Measurements from ENCODE around the gene GIN1. TPM values are rescaled to one million over a fixed set of nuclear protein-coding genes. Genes with fewer than 3 reads are reported as not detected.

Gene GIN1
- total RNA-seq, 2 experiments from 2014 or later: 3.9 to 5.8 TPM

GRCh38 chr5:103090791-103091190 is 29.1 kb downstream of the GIN1 start:
- DNase-seq (ENCODE audit: low spot score): no peak
- no peak overlapping the region for H3K27ac ChIP-seq (ENCODE audit: low read depth, low read length, poor library complexity, severe bottlenecking)
- no peak for TF ChIP-seq EZH2phosphoT487 (IDR thresholded peaks at IDR 0.05; ENCODE audit: borderline replicate concordance, low read depth, low read length)
- no peak for TF ChIP-seq CTCF (conservative IDR thresholded peaks at IDR 0.05; ENCODE audit: low read length)
- no peaks in the 10 kb centered on the region for H3K36me3 ChIP-seq (ENCODE audit: insufficient read depth, low read length)
- H3K9me3 ChIP-seq (ENCODE audit: low read length): no peaks in the 10 kb centered on the region
- H3K4me2 ChIP-seq (ENCODE audit: low read length): no peak overlapping the region
- intact Hi-C loops (cut with micrococcal nuclease; ENCODE audit: unreplicated experiment): no loop called here
- H3K4me1 ChIP-seq (ENCODE audit: insufficient read depth, low read length, poor library complexity, severe bottlenecking): no peaks in the 10 kb centered on the region
- POLR2A ChIA-PET: interaction anchor here (0.6 to 1.0 kb wide), 3 partner anchors 15 to 129 kb away, joined by 3 read pairs; no protein-coding TSS in a partner anchor
- H3K9me2 ChIP-seq (ENCODE audit: insufficient read depth, low read length): no peaks in the 10 kb centered on the region
- no peak overlapping the region for H2AFZ ChIP-seq (ENCODE audit: low read length)
- no TSS peak for BruUV-seq (replicated peaks)
- H3K4me3 ChIP-seq (ENCODE audit: low read depth, low read length, poor library complexity, severe bottlenecking): no peak overlapping the region
- H3K79me2 ChIP-seq (ENCODE audit: insufficient read depth, low read depth, low read length): no peaks in the 10 kb centered on the region
- H4K20me1 ChIP-seq (ENCODE audit: insufficient read depth, low read length): no peaks in the 10 kb centered on the region
- CTCF ChIA-PET (ENCODE audit: unreplicated experiment): no interaction called here

DNA sequence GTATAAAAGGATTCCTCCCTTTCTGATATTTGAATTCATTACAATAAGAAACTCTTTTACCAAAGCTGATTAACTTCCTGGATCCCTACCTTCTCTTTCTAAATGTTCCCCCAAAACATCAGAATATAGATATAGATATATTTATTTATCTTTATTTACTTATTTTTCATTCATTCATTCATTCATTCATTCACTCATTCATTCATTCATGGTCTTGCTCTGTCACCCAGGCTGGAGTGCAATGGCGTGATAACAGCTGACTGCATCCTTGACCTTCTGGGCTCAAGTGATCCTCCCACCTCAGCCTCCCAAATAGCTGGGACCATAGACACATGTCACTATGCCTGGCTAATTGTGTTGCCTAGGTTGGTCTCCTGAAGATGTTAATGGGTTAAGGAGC is 30.7 kb downstream of the GIN1 start:
- Histone ChIP-seq H3K27ac (ENCODE audit: low read depth, low read length, poor library complexity, severe bottlenecking) (no peak overlapping the region), H3K4me3 (ENCODE audit: low read depth, low read length, poor library complexity, severe bottlenecking) (no peak overlapping the region), H3K4me1 (ENCODE audit: insufficient read depth, low read length, poor library complexity, severe bottlenecking) (no peaks in the 10 kb centered on the region), H3K79me2 (ENCODE audit: insufficient read depth, low read depth, low read length) (no peaks in the 10 kb centered on the region), H3K36me3 (ENCODE audit: insufficient read depth, low read length) (no peaks in the 10 kb centered on the region), H4K20me1 (ENCODE audit: insufficient read depth, low read length) (no peaks in the 10 kb centered on the region), H3K9me3 (ENCODE audit: low read length) (peaks cover under 1% of the 10 kb centered on the region; the same call in 1 of the 2 replicates), H2AFZ (ENCODE audit: low read length) (no peak overlapping the region), H3K4me2 (ENCODE audit: low read length) (no peak overlapping the region), H3K9me2 (ENCODE audit: insufficient read depth, low read length) (no peaks in the 10 kb centered on the region)
- intact Hi-C loops (cut with micrococcal nuclease; ENCODE audit: unreplicated experiment): no loop called here
- TF ChIP-seq EZH2phosphoT487 (IDR thresholded peaks at IDR 0.05; ENCODE audit: borderline replicate concordance, low read depth, low read length) (no peak), CTCF (conservative IDR thresholded peaks at IDR 0.05; ENCODE audit: low read length) (no peak)
- ChIA-PET POLR2A (interaction anchor here (1.4 kb wide), 1 partner anchor 18 kb away, joined by 3 read pairs; no protein-coding TSS in a partner anchor), CTCF (ENCODE audit: unreplicated experiment) (no interaction called here)
- DNase-seq (ENCODE audit: low spot score): no peak
- no TSS peak for BruUV-seq (replicated peaks)

- peaks cover 9% of the 10 kb centered on the region; the same call in 1 of the 2 replicates for H3K9me3 ChIP-seq (ENCODE audit: low read length)
- H2AFZ ChIP-seq (ENCODE audit: low read length): no peak overlapping the region
- H3K9me2 ChIP-seq (ENCODE audit: insufficient read depth, low read length): no peaks in the 10 kb centered on the region
- POLR2A ChIA-PET: interaction anchor here (0.6 to 0.7 kb wide), 2 partner anchors 190 to 274 kb away, joined by 3 to 5 read pairs; no protein-coding TSS in a partner anchor
- BruUV-seq (replicated peaks): no TSS peak
- H3K4me3 ChIP-seq (ENCODE audit: low read depth, low read length, poor library complexity, severe bottlenecking): no peak overlapping the region
- no peaks in the 10 kb centered on the region for H3K4me1 ChIP-seq (ENCODE audit: insufficient read depth, low read length, poor library complexity, severe bottlenecking)
- no peak for DNase-seq (ENCODE audit: low spot score)
- CTCF ChIA-PET (ENCODE audit: unreplicated experiment): no interaction called here
- intact Hi-C loops (cut with micrococcal nuclease; ENCODE audit: unreplicated experiment): no loop called here
- no peaks in the 10 kb centered on the region for H3K36me3 ChIP-seq (ENCODE audit: insufficient read depth, low read length)
- H3K79me2 ChIP-seq (ENCODE audit: insufficient read depth, low read depth, low read length): no peaks in the 10 kb centered on the region
- TF ChIP-seq EZH2phosphoT487 (IDR thresholded peaks at IDR 0.05; ENCODE audit: borderline replicate concordance, low read depth, low read length): no peak
- TF ChIP-seq CTCF (conservative IDR thresholded peaks at IDR 0.05; ENCODE audit: low read length): no peak
- H4K20me1 ChIP-seq (ENCODE audit: insufficient read depth, low read length): no peaks in the 10 kb centered on the region
- H3K4me2 ChIP-seq (ENCODE audit: low read length): no peak overlapping the region
- no peak overlapping the region for H3K27ac ChIP-seq (ENCODE audit: low read depth, low read length, poor library complexity, severe bottlenecking)
Measured at GRCh38 chr5:103086547-103086946, 33.4 kb downstream of the GIN1 start.

Data from OCI-LY7 (cell line).